Activated CD4-positive, alpha-beta T cell treated with anti-CD3 and anti-CD28 coated beads for 36 hours (primary cell): ENCODE data around the gene RTCB. TPM values are rescaled to one million over a fixed set of nuclear protein-coding genes. Genes with fewer than 3 reads are reported as not detected.
"Not testable (repeated sequence)": the region's sequence is repeated elsewhere in the genome, so short reads cannot be mapped to it uniquely, and the experiment has no call there.

ENCODE experiments used
- ATAC-seq: fragments of 200-7000 bp; cut with Tn5 transposase; one replicate; pipeline ENCODE4 v1.10.0; 2021; ENCODE audit warnings: mild to moderate bottlenecking, moderate library complexity
- CTCF ChIA-PET: fragments of 350-600 bp; sonication (Branson Sonifier 250); formaldehyde crosslinking; loops from one replicate; lab custom pipeline; 2021; ENCODE audit warnings: antibody characterized with exemption; lab: Charles Lee
- POLR2A ChIA-PET: fragments of 350-600 bp; sonication (Branson Sonifier 250); formaldehyde crosslinking; loops from one replicate; lab custom pipeline; 2021; ENCODE audit warnings: antibody characterized with exemption, inconsistent platforms; lab: Charles Lee
- DNase-seq: peaks from one replicate; pipeline ENCODE4 v3.0.0-alpha.2; 2020
- H3K27ac Mint-ChIP-seq: one replicate; pipeline ENCODE4 v1.8.0; 2021; ENCODE audit warnings: mixed read lengths
- H3K27me3 Mint-ChIP-seq: one replicate; pipeline ENCODE4 v1.8.0; 2021; ENCODE audit warnings: mixed read lengths
- H3K36me3 Mint-ChIP-seq: one replicate; pipeline ENCODE4 v1.8.0; 2021; ENCODE audit warnings: low read depth, mixed read lengths
- H3K4me1 Mint-ChIP-seq: one replicate; pipeline ENCODE4 v1.8.0; 2021; ENCODE audit warnings: mixed read lengths
- H3K4me3 Mint-ChIP-seq: one replicate; pipeline ENCODE4 v1.8.0; 2021; ENCODE audit warnings: mild to moderate bottlenecking, moderate library complexity, mixed read lengths
- H3K9me3 Mint-ChIP-seq: one replicate; pipeline ENCODE4 v1.8.0; 2021; ENCODE audit warnings: low read depth, mixed read lengths
- intact Hi-C, 2 experiments: fragments of 100-400 bp; cut with DNase I in 1 of 2; cut with micrococcal nuclease in 1 of 2; formaldehyde crosslinking; loops; one replicate each; pipeline versions ENCODE4 v1.14.2 to v1.15.1; 2022 to 2024; cut with DNase I, micrococcal nuclease
- total RNA-seq, 2 experiments: library from RNA; stranded (reverse); gene quantifications; one replicate each; pipeline ENCODE4 v1.2.3, GENCODE V29; 2021

The RTCB gene
- total RNA-seq, 2 experiments from 2014 or later = 60.9 to 86.3 TPM

DNA sequence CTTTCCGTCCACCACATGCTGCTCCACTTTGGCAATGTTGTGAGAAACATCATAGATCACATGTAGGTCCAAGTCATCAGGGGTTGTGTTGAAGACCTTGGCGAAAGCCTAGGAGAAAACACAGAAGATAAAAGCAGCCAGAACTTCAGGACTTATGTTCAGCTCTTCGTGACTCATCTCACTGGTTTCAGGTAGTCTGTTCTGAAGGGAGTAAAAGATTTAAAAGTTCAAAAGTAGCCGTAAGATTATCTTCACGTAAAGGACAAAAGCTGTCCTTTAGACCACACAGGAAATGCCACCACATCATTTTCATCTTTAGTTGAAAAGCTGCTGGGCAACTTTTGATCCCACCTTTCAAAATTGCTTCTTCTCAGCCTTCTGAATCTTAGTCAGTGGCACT is 16.9 kb downstream of the RTCB start:
- DNase-seq = no peak
- Mint-ChIP-seq H3K27me3 (no peaks in the 10 kb centered on the region), H3K4me3 (no peak overlapping the region), H3K9me3 (no peaks in the 10 kb centered on the region), H3K36me3 (peaks cover 46% of the 10 kb centered on the region), H3K4me1 (peaks cover 6% of the 10 kb centered on the region), H3K27ac (peak overlapping the region; percentile 59)
- POLR2A ChIA-PET = no interaction called here
- intact Hi-C loops = no loop called here
- ATAC-seq = peak; percentile 74
- CTCF ChIA-PET = interaction anchor here (0.6 to 1.6 kb wide), 2 partner anchors 14 to 17 kb away, joined by 4 to 6 read pairs; partner anchors contain the start of gene RTCB

DNA sequence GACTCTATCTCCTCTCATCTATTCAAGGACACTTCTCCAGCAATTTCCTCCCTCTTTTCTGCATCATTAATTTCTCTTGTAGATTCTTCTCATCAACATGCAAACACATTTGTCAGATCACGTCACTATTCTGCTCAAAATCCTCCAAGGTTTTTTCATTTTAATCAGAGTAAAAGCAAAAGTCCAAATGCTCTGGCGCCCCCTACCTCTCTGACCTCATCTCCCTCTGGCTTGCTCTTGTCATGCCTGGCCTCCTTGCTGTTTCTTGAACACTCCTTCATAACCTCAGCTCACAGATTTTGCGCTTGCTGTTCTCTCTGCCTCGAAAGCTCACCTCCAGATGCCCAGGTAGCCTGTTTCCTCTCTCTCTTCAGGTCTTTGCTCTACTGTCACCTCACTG is 22.4 kb downstream of the RTCB start:
- intact Hi-C loops = no loop called here
- ChIA-PET POLR2A (no interaction called here), CTCF (interaction anchor here (1.0 to 1.9 kb wide), 3 partner anchors 13 to 275 kb away, joined by 3 to 5 read pairs (median 3); no protein-coding TSS in a partner anchor)
- no peak for ATAC-seq
- Mint-ChIP-seq H3K9me3 (no peaks in the 10 kb centered on the region), H3K4me1 (no peaks in the 10 kb centered on the region), H3K27me3 (no peaks in the 10 kb centered on the region), H3K27ac (peak overlapping the region; percentile 39), H3K4me3 (no peak overlapping the region), H3K36me3 (peaks cover 50% of the 10 kb centered on the region)
- peak; percentile 53 for DNase-seq

DNA sequence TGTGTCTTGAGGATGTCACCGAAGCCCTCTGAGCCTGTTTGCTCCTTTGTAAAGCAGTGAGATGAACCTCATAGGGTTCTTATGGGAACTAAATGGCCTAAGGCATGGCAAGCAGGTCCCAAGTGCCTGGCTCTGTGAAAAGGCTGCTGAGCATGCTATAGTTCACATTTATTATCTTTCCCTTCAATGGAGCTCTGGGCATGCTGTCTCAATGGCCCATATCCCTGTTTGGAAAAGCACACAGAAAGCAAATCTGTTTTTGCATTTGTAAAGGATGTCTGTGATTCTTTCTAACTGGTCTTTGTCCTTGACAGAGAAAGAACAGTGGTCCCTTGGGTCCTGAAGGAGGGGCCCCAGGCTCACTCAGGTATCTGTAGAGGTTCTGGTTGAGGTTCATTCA is 26.4 kb downstream of the RTCB start:
- Mint-ChIP-seq H3K27me3 (no peaks in the 10 kb centered on the region), H3K27ac (no peak overlapping the region), H3K4me1 (no peaks in the 10 kb centered on the region), H3K36me3 (peaks cover 37% of the 10 kb centered on the region), H3K4me3 (no peak overlapping the region), H3K9me3 (no peaks in the 10 kb centered on the region)
- ChIA-PET CTCF (no interaction called here), POLR2A (interaction anchor here (0.7 kb wide), 1 partner anchor 101 kb away, joined by 5 read pairs; no protein-coding TSS in a partner anchor)
- DNase-seq (no peak), ATAC-seq (no peak)
- intact Hi-C loops = no loop called here

DNA sequence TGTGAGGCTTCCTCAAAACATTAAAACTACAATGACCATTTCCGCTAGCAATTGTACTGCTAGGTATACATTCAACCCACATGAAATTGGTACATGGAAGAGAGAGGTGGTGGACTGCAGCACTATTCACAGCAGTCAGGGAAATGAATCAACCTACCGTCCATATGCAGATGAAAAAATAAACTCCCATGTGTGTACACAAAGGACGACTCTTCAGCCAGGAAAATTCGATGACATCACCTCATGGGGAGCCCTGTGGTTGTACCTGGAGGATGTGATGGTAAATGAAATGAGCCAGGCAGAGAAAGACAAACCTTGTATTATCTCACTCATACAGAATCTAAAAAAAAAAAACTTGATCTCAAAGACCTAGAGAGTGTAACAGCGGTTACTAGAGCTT is 31.1 kb downstream of the RTCB start:
- DNase-seq (no peak), ATAC-seq (no peak)
- no peak overlapping the region for H3K4me3 Mint-ChIP-seq
- intact Hi-C loops = no loop called here
- peaks cover 16% of the 10 kb centered on the region for H3K36me3 Mint-ChIP-seq
- H3K27ac Mint-ChIP-seq = no peak overlapping the region
- CTCF ChIA-PET = interaction anchor here (0.6 kb wide), 1 partner anchor 14 kb away, joined by 4 read pairs; no protein-coding TSS in a partner anchor
- no peaks in the 10 kb centered on the region for H3K9me3 Mint-ChIP-seq
- no peaks in the 10 kb centered on the region for H3K4me1 Mint-ChIP-seq
- no peaks in the 10 kb centered on the region for H3K27me3 Mint-ChIP-seq
- POLR2A ChIA-PET = no interaction called here

- H3K36me3 Mint-ChIP-seq = peaks cover 7% of the 10 kb centered on the region
- no peak for ATAC-seq
- intact Hi-C loops = loop anchor here in 1 of 2 experiments (5.0 kb wide), 1 partner anchor 356 kb away; no protein-coding TSS in a partner anchor
- no peaks in the 10 kb centered on the region for H3K9me3 Mint-ChIP-seq
- peak; percentile 38 for DNase-seq
- no peaks in the 10 kb centered on the region for H3K27me3 Mint-ChIP-seq
- no peaks in the 10 kb centered on the region for H3K4me1 Mint-ChIP-seq
- ChIA-PET POLR2A (no interaction called here), CTCF (no interaction called here)
- no peak overlapping the region for H3K27ac Mint-ChIP-seq
- H3K4me3 Mint-ChIP-seq = no peak overlapping the region
Measured at GRCh38 chr22:32378707-32379272, 33.3 kb downstream of the RTCB start.

GRCh38 chr22:32376681-32377080 is 35.4 kb downstream of the RTCB start:
- Mint-ChIP-seq H3K27me3 (no peaks in the 10 kb centered on the region), H3K9me3 (no peaks in the 10 kb centered on the region), H3K4me3 (no peak overlapping the region), H3K36me3 (peaks cover 7% of the 10 kb centered on the region), H3K4me1 (no peaks in the 10 kb centered on the region), H3K27ac (no peak overlapping the region)
- intact Hi-C loops = loop anchor here in 1 of 2 experiments (5.0 kb wide), 1 partner anchor 354 kb away; no protein-coding TSS in a partner anchor
- ATAC-seq = no peak
- DNase-seq = no peak
- ChIA-PET CTCF (no interaction called here), POLR2A (no interaction called here)

DNA sequence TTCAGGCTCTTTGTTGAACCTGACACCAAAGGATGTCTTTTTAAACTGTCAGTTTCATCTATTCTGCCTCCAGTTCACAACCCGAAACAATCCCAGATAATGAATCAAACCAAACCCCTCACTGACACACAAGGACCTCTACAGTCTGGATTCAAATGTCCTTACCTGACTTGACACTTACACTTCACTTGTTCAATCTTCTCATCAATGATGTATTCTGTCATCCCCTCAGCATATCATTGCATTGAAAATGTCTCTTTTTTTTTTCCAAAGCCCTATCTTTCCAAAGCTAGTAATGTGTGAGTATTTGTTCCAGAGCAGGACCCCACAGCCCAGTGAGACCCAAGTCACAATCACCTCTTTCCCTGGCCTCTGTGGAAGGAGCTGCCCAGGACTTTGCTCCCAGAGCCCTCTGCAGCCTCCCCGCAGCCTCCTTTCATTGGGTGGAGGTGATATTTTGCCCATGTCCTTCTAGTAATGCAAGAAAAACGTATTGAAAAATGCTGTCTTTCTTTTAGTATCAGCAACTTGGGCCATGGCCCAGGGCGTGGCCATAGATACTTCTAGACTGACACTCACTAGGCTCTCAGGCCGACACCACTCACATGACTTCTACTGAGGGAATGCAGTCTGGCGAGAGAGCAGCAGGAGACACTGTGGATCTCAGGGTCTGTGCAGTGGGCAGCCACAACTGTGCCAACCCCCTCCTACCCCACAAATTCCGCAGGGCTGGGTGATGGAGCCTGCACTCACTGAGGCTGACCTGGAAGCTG is 36.2 kb downstream of the RTCB start:
- intact Hi-C loops = loop anchor here in 1 of 2 experiments (5.0 kb wide), 1 partner anchor 354 kb away; no protein-coding TSS in a partner anchor
- H3K9me3 Mint-ChIP-seq = no peaks in the 10 kb centered on the region

DNA sequence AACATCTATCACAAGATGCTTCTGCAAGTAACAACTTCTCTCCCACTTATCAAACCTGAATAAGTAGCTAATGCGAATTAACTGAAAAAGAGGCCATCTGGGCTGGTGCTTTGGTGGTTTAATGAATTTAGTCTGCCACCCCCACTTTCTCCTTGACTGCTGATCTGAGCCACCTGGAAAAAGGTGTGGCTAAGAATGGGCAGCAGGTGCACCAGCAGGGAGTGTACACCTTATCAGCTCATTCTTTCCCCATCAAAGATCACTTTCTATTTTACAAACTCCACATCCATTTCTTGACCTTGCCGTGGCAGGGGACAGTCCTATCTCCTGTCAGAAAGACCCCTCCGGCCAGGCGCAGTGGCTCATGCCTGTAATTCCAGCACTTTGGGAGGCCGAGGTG is 47.8 kb downstream of the RTCB start:
- no peaks in the 10 kb centered on the region for H3K9me3 Mint-ChIP-seq
- DNase-seq (no peak), ATAC-seq (no peak)
- POLR2A ChIA-PET = no interaction called here
- H3K36me3 Mint-ChIP-seq = peaks cover 4% of the 10 kb centered on the region
- H3K4me1 Mint-ChIP-seq = peaks cover 2% of the 10 kb centered on the region
- H3K27me3 Mint-ChIP-seq = no peaks in the 10 kb centered on the region
- CTCF ChIA-PET = no interaction called here
- H3K27ac Mint-ChIP-seq = no peak overlapping the region
- intact Hi-C loops = no loop called here
- no peak overlapping the region for H3K4me3 Mint-ChIP-seq

More for the DNA sequence above, 36.2 kb downstream of the RTCB start:
- H3K27ac Mint-ChIP-seq = no peak overlapping the region
- H3K36me3 Mint-ChIP-seq = peaks cover 7% of the 10 kb centered on the region
- H3K4me3 Mint-ChIP-seq = no peak overlapping the region
- POLR2A ChIA-PET = interaction anchor here (0.5 kb wide), 1 partner anchor 40 kb away, joined by 3 read pairs; no protein-coding TSS in a partner anchor
- H3K4me1 Mint-ChIP-seq = no peaks in the 10 kb centered on the region
- no peak for DNase-seq
- CTCF ChIA-PET = no interaction called here
- no peaks in the 10 kb centered on the region for H3K27me3 Mint-ChIP-seq
- ATAC-seq = no peak

DNA sequence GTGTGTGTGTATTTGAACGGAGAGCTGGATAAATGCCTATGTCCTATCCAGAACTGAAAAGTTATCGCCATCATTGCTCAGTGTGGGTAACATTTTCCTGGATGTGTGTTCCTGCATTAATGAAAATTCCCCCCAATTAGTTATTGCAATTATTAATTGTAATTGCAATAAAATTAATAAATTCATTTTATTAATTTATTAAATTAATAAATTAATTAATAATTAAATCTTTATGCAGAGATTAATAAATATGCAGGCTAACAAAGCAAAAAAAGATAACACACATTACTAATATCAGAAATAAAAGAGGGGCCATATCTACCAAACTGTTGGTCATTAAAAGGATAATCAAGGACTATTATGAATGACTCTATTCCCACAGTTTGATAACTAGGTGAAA is 50.8 kb downstream of the RTCB start:
- no peaks in the 10 kb centered on the region for H3K9me3 Mint-ChIP-seq
- H3K4me1 Mint-ChIP-seq = no peaks in the 10 kb centered on the region
- POLR2A ChIA-PET = no interaction called here
- intact Hi-C loops = no loop called here
- no peak overlapping the region for H3K27ac Mint-ChIP-seq
- CTCF ChIA-PET = no interaction called here
- H3K36me3 Mint-ChIP-seq = peaks cover 2% of the 10 kb centered on the region
- no peaks in the 10 kb centered on the region for H3K27me3 Mint-ChIP-seq
- ATAC-seq = no peak
- no peak overlapping the region for H3K4me3 Mint-ChIP-seq
- no peak for DNase-seq

GRCh38 chr22:32360096-32360495 is 52.0 kb downstream of the RTCB start:
- H3K4me1 Mint-ChIP-seq, ATAC-seq, H3K27me3 Mint-ChIP-seq, CTCF ChIA-PET, intact Hi-C loops, POLR2A ChIA-PET, DNase-seq, H3K27ac Mint-ChIP-seq, H3K4me3 Mint-ChIP-seq, H3K9me3 Mint-ChIP-seq, H3K36me3 Mint-ChIP-seq: not testable (repeated sequence)

DNA sequence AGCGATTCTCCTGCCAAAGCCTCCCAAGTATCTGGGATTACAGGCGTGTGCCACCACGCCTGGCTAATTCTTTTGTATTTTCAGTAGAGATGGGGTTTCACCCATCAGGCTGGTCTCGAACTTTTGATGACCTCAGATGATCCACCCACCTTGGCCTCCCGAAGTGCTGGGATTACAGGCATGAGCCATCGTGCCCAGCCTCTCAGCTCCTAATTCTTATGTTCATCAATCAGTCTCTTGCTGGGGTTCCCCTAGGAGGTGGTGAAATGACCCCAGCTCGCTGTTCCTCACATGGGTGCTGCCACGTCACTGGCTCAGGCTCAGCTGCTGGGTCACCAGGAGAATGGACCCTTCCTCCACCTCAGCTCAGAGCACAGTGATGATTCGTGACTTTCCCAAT is 54.5 kb downstream of the RTCB start, which contains the start of gene RFPL3:
Gene RFPL3, plus strand, starts transcription at position 301 of the 400 bp plus-strand sequence. CDS start 205 bp downstream, outside the sequence.
- POLR2A ChIA-PET, H3K4me3 Mint-ChIP-seq, CTCF ChIA-PET, intact Hi-C loops, H3K27ac Mint-ChIP-seq, H3K9me3 Mint-ChIP-seq, DNase-seq, ATAC-seq, H3K36me3 Mint-ChIP-seq, H3K4me1 Mint-ChIP-seq, H3K27me3 Mint-ChIP-seq: not testable (repeated sequence)
